Stimulated activated CD8-positive, alpha-beta memory T cell treated with anti-CD3 and anti-CD28 coated beads, Interleukin-4, amount 100 ng/mL, for 1 hour (primary cell): Measurements from ENCODE around the gene CNTRL.
"Not testable (repeated sequence)": the region's sequence is repeated elsewhere in the genome, so short reads cannot be mapped to it uniquely, and the experiment has no call there.

ENCODE experiments used
- DNase-seq, 2 donors: peaks; one replicate each; pipeline ENCODE4 v3.0.0-alpha.2; 2020; ENCODE audit warnings: low read depth in 2 of 2, low spot score in 1 of 2

CNTRL gene

DNA sequence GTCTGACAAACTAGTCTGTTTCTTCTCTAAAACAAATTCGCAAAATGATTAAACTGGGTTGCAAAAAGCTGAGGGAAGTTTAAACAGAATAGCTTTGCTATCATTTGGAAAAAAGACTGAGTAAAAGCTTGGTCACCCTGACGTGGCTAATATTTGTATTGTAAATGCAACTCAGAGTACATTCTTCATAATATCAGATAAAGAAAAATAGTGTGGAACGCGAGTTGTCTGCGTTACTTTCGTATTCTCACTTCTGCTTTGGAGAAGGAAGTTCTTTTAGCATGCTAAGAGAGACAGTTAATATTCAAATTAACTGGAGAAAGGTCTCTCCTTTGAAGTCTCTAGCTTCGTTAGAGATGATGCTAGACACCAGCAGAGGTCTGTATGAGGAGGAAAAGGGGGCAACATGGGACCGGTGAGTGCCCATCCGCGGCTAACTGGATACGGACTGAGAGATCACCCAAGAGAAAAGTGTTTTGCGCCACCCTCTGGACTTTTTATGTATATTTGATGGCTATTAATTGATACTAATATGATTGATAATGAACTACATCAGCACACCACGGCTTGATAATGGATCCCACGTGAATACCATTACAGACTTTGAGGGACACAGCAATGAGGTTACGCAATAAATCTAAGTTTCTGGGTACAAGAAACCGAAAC lies 2.9 kb upstream of the CNTRL start:
- no peak for DNase-seq

DNA sequence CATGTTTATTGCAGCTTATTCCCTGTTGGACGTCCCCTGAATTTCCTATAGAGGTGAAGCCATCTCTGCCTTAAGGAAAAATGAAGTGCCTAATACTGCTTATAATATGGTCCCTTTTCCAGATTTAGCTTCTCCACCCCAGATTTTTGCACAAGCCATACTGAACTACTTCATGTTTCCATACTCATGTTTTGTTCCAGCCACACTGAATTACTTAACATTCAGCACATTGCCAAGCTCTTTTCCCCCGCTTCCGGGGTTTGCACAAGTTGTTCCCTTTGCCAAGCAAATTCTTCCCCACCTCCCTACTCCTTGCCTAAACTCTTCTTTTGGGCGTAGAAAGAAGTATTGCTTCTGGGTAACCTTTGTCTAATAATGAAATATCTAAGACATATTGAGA lies 1.7 kb upstream of the CNTRL start:
- DNase-seq: no peak

DNA sequence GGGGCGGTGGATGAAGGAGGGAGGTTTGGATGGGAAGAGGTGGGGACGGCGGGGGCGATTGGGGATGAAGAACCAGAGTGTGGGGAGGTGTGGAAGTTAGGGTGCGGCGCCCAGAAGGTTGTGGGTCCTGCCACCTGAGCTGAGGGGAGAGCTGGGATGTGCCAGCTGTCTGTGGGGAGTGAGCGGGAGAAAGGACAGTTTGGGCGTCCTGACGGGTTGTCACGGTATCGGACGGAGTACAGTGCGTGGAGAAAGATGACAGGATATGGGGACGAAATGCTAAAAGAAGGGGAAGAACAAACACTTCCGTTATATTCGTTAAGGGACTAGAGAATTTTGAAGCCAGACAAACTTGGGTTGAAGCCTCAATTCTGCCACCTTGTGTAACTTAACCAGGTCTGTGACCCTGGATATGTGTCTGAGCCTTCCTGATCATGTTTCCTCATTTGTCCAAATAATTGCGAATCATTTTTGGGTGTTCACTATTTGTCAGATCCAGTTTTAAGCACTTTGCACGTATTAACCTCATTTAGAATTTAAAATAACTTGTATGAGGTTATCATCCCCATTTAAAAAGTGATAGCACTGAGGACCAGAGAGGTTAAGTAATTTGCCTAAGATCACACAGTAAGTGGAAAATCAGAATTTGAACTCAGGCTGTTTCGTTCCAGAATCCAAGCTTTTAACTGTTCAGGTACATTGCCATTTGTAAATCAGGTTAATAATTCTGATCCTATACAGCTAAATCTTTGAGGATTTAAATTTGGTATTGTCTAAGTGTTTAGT lies 689 bp downstream of the CNTRL start:
- DNase-seq: no peak

DNA sequence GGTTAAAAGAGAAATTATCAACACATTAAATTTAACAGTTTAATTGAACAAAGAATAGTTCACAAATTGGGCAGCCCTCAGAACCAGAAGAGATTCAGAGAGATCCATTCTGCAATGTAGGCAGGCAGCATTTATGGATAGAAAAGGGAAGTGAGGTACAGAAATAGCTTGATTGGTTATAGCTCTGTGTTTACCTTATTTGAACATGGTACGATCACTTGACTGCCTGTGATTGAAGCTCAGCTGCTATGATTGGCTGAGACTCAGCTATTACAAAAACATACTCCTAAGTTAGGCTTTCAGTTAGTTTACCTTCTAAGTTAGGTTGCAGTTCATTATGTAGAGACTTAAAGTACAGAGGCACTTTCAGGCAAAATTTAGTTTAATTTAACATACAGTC lies 7.3 kb downstream of the CNTRL start:
- DNase-seq: no peak

DNA sequence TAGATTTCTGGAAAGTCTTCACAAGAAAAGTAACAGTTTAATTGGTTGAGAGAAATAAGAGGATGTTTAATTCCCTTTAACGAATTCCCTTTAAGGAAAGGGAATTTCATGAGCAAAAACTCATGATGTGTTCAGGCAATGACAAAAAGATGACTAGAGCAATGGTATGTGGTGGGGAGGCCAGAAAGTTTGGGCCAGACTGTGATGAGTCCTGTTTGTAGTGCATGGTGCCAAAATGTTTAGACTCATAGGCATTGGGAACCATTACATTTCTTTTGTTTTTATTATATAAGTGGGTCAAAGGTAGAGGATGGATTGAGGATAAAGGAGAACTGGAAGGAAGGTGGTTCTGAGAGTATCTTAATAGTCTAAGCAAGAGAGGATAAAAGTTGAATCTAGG lies 10.9 kb downstream of the CNTRL start:
- DNase-seq: no peak

DNA sequence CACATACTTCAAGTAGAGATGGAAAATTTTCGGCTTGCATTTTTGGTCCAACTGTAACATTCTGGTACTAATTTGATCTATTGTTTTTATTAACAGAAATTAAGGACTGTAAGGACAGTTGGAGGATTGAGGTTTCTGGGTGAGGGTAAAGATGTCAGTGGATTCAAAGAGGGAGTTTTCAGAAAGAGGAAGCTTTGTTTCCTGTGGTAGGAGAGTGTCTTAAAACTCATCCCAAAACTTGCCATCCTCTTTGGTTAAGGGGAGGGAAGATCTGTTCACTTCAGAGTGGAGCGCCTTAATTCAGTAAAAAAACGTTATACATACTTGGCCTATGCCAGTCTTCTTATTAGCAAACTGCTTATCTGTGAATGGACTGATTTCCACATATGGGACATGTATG lies 13.8 kb downstream of the CNTRL start:
- no peak for DNase-seq

DNA sequence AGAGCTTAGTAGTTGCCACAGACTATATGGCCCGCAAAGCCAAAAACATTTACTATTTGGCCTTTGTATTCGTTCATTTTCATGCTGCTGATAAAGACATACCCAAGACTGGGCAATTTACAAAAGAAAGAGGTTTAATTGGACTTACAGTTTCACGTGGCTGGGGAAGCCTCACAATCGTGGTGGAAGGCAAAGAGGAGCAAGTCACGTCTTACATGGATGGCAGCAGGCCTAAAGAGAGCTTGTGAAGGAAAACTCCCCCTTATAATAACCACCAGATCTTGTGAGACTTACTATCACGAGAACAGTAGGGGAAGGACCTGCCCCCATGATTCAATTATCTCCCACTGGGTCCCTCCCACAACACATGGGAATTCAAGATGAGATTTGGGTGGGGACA lies 16.0 kb downstream of the CNTRL start:
- DNase-seq: not testable (repeated sequence)

DNA sequence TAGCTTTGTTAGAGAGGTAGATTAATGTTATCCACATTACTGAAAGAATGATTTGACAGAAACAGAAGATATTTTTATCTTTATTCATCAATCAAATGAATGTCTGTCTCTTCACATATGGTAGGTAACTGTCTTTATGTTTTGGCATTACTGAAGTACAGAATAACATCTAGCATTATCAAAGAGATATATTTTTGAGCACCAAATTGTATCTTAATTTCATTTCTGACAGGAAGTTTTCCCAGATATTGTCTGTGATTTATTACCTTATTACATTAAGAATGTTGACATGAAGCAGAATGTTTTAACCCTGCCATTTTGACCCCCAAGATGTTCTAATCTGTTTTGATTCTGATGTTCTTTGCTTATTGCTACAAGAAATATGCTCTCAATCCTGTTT lies 20.3 kb downstream of the CNTRL start:
- no peak for DNase-seq

DNA sequence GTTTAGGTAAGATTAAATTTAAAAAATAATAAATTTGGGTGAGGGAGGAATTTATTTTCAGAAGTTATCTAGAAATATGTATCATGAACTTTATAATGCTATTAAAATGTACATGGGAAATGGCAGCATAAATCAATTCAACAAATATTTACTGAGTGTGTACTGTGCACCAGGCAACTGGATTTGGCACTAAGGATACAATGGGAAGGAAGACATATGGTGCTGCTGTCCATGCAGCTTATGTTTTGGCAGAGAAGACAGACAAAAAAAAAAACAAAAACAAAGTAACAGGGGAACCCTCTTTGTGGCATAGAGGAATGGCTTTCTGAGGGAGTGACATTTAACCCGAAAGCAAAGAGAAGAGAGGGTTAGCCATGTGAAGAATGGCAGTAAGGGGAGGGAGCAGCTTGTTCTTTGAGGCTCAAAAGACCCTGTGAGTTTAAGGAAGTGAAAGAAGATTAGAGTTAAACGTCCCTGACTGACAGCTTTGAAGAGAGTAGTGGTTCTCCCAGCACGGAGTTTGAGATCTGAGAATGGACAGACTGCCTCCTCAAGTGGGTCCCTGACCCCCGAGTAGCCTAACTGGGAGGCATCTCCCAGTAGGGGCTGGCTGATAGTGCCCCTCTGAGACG lies 23.9 kb downstream of the CNTRL start:
- DNase-seq: no peak

DNA sequence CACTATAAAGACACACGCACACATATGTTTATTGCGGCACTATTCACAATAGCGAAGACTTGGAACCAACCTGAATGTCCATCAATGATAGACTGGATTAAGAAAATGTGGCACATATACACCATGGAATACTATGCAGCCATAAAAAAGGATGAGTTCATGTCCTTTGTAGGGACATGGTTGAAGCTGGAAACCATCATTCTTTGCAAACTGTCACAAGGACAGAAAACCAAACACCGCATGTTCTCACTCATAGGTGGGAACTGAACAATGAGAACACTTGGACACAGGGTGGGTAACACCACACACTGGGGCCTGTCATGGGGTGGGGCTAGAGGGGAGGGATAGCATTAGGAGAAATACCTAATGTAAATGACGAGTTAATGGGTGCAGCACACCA lies 29.3 kb downstream of the CNTRL start:
- DNase-seq: not testable (repeated sequence)

DNA sequence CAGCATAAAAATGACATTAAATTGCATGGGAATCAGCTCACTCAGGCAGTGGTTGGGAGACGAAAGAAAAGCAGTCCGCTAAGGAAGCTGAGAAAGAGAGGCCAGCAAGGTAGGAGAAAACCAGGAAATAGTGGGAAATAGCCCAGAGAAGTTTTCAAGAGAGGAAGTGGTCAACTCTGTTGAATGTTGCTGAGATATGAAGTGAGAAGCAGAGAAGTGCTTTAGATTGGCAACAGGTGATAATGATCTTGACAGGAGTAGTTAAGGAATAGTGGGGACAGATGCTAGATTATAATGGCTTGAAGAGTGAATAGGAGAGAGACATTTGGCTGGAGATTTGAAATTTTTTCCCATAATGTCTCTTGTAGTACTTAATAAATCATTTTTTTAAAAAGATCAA lies 30.8 kb downstream of the CNTRL start:
- DNase-seq: no peak

DNA sequence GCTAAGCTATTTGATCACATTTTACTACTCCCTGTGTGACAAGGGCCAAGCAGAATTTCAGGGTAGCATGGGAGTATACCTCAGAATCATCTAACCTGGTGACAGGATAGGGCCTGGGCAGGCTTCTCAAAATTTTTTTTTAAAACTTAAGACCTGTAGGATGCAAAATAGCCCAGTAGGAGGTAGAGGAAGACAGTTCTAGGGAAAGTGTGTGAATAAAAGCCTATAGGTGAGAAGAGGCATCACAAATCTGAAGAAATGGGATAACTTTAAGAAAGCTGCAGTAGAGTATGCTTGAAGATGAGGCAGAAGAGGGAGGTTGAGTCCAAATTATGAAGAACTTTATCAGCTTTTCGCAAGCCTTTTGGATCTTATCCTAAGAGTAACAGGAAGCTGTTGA lies 32.3 kb downstream of the CNTRL start:
- DNase-seq: no peak

DNA sequence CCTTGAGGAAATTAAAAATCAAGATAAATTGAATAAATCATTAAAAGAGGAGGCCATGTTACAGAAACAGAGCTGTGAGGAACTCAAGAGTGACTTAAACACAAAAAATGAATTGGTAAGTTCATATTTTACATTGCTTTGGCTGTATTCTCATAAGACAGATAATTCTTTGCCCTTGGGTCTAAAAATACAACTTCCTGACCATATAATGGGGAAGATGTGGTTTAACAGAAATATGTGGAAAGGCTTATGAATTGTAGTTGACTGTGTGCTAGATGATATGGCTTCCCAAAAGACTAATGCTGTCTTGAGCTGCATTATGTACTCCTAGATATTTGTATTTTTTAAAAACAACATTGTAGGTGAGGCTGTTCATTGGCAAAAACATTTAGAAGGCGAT lies 33.1 kb downstream of the CNTRL start:
- no peak for DNase-seq

DNA sequence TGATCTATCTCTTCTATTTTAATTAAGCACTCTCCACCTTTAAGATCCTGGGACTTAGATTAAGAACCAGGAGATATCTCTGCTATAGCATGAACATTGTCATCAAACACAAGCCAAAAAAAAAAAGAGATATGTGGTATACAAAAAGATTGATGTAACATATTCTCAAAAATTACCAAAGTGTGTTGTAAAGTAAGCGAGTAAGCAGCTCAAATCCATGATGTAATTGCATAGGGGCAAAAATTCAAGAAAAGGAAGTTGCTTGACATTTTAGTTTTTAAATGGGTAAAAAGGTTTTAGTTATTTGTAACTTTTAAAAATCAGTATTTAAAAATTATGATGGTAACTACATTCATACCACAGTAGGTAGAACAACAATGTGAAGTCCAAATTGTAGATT lies 40.7 kb downstream of the CNTRL start:
- no peak for DNase-seq

DNA sequence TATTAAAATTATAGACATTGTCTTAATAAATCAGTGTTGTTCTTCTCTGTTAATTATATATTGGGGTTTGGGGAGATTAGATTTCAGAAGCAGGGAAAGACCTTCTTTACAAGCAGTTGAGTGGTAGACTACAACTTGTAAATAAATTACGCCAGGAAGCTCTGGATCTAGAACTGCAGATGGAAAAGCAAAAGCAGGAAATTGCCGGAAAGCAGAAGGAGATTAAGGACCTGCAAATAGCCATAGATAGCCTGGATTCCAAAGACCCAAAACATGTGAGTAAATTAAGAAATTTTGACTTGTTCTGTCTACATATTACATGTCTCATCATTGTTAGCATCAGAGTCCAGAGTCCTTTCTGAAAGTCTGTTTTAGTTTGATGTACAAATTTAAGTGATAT lies 43.5 kb downstream of the CNTRL start:
- DNase-seq: no peak

DNA sequence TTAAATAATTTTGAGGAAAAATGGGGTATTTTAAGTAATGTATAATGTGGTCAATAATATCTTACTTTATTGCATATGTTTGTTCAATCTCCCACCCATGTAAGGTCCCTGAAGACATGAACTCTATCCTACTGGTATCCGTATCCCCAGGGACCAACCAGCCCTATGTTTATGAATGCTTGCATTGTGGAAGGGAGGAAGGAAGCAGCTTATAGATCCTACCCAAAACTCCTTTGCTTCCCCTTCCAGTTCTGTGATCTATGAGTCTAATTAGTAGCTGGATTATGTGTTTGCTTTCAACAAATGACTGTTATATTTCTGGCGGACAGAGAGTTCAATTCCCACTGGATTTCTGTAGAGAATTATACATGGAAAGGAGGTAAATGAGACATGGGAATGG lies 45.6 kb downstream of the CNTRL start:
- DNase-seq: no peak

DNA sequence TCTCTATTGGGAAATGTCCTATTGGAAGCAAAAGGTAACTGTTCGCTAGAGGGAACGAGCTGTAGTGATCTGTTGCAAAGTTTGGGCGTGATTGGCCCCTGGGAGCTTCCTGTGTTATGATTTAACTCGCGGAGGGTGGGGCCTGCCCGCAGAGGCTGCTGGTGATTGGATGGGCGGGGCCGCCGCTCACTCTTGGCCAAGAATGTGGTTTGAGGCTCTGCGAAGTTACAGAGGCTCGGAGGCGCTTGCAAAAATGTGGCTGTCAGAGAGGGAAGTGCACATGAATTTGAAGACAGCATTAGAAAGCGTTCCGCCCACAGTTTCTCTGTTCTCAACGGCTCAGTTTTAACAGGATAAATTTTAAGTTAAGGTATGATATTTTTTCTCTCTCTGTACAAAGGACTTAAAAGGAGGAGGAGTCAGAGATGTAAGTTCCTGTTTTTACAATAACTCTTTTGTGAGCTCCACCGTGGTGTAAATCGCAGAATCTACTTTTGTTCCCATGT lies 46.9 kb downstream of the CNTRL start:
- peak; percentile 84 to 90 for DNase-seq

DNA sequence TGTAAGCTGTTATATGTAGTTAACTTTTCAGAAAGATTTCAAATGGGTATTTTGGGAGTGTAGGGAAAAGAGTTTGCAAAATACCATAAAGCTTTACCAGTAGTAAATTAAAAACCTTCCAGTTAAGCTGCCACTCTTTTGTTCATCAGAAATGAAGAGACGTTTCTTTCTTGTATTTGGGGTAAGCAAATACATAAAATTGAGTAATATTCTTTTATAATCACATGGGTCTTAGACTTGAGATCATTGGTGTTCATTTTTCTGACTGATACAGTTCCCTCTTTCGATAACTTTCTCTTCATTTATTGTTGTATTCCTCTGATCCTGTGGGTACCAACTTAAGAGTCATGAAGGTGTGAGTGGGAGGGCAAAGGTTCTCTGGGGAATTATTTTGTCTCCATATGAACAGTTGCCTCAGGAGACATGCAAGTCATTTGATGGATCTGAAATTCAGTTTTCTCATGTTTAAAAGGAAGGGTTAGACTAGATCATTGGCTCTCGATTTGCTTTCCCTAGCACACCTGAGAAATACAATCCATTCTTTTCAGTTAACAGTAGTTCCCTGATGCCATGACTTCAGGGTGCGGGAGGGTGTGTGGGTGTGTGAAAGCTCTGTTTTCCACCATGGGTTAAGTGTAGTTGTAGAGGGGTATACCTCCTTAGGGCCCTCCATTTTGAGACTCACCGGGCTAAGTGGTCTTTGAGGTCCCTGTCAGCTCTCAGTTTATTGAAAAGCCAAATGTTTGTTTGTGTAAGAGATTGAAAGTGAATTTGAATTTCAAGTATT lies 47.7 kb downstream of the CNTRL start:
- no peak for DNase-seq

DNA sequence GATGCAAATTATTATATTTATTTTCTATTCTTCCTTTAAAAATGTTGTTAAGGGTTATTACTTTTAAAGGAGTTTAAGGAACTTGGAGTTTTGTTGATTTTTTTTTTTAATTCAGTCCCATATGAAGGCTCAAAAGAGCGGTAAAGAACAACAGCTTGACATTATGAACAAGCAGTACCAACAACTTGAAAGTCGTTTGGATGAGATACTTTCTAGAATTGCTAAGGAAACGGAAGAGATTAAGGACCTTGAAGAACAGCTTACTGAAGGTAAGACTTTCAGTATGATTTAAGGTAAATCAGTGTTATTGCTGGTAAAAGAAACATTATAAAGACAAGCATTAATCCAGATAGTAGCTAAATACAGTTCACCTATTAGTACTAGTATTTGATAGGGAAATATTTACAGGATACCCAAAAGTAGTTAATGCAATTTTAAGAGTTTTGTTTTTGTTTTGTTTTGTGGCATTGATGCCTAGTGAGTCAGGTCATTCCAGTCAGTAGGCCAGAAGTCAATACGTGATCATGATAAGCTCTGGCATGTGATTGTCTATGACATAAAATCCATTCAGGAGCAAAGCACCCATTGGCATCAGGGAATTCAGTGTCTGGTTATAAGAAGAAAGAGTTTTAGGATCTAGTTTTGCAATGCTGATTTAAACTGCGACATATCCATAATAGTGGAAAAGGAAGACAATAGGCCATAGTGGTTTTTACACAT lies 49.2 kb downstream of the CNTRL start:
- no peak for DNase-seq

DNA sequence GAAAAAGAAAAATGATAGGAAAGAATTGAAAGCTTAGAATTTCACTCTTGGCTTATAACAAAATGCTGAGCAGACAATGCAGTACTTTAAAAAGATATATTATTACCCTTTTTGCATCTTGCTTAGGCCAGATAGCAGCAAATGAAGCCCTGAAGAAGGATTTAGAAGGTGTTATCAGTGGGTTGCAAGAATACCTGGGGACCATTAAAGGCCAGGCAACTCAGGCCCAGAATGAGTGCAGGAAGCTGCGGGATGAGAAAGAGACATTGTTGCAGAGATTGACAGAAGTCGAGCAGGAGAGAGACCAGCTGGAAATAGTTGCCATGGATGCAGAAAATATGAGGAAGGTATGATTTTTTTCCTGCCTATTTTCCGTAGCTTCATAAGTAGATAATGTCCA lies 50.8 kb downstream of the CNTRL start:
- DNase-seq: no peak

DNA sequence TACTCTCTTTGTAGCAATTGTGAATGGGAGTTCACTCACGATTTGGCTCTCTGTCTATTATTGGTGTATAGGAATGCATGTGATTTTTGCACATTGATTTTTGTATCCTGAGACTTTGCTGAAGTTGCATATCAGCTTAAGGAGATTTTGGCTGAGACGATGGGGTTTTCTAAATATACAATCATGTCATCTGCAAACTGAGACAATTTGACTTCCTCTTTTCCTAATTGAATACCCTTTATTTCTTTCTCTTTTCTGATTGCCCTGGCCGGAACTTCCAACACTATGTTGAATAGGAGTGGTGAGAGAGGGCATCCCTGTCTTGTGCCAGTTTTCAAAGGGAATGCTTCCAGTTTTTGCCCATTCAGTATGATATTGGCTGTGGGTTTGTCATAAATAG lies 54.6 kb downstream of the CNTRL start:
- not testable (repeated sequence) for DNase-seq
